Nephron (organoid): Measurements from ENCODE around the gene ACSM3.

Source experiments
- H3K27ac Mint-ChIP-seq, 3 experiments: 2 replicates each; pipeline ENCODE4 v1.8.0; 2020; ENCODE audit warnings: mixed read lengths in 3 of 3, mild to moderate bottlenecking in 2 of 3, moderate library complexity in 1 of 3
- H3K27me3 Mint-ChIP-seq: 2 replicates; pipeline ENCODE4 v1.8.0; 2021; ENCODE audit warnings: low read depth, mild to moderate bottlenecking, moderate library complexity, mixed read lengths
- H3K36me3 Mint-ChIP-seq: 2 replicates; pipeline ENCODE4 v1.8.0; 2020; ENCODE audit warnings: low read depth, mixed read lengths
- H3K4me1 Mint-ChIP-seq: 2 replicates; pipeline ENCODE4 v1.8.0; 2020; ENCODE audit warnings: mixed read lengths
- H3K4me3 Mint-ChIP-seq, 3 experiments: 2 replicates each; pipeline ENCODE4 v1.8.0; 2020; ENCODE audit warnings: mild to moderate bottlenecking in 3 of 3, mixed read lengths in 3 of 3, moderate library complexity in 2 of 3
- H3K9me3 Mint-ChIP-seq: 2 replicates; pipeline ENCODE4 v1.8.0; 2020; ENCODE audit warnings: mixed read lengths
- TF ChIP-seq, protein P1 (sequence below), 3 experiments: fragments of 200-600 bp; sonication (generic); IDR thresholded peaks; one replicate each; pipeline ENCODE4 v1.5.0; 2021; ENCODE audit warnings: antibody characterized with exemption in 3 of 3; ENCODE audit not compliant: unreplicated experiment in 3 of 3

ACSM3 gene

GRCh38 chr16:20784204-20784603, 20.4 kb downstream of the ACSM3 start:
- H3K4me1 Mint-ChIP-seq, result no peaks in the 10 kb centered on the region
- H3K4me3 Mint-ChIP-seq, result no peak overlapping the region
- no peak overlapping the region for H3K27ac Mint-ChIP-seq
- H3K36me3 Mint-ChIP-seq, result peaks cover 4% of the 10 kb centered on the region
- H3K9me3 Mint-ChIP-seq, result no peaks in the 10 kb centered on the region
- no peaks in the 10 kb centered on the region for H3K27me3 Mint-ChIP-seq
- TF ChIP-seq, protein P1, sequence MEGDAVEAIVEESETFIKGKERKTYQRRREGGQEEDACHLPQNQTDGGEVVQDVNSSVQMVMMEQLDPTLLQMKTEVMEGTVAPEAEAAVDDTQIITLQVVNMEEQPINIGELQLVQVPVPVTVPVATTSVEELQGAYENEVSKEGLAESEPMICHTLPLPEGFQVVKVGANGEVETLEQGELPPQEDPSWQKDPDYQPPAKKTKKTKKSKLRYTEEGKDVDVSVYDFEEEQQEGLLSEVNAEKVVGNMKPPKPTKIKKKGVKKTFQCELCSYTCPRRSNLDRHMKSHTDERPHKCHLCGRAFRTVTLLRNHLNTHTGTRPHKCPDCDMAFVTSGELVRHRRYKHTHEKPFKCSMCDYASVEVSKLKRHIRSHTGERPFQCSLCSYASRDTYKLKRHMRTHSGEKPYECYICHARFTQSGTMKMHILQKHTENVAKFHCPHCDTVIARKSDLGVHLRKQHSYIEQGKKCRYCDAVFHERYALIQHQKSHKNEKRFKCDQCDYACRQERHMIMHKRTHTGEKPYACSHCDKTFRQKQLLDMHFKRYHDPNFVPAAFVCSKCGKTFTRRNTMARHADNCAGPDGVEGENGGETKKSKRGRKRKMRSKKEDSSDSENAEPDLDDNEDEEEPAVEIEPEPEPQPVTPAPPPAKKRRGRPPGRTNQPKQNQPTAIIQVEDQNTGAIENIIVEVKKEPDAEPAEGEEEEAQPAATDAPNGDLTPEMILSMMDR (IDR thresholded peaks at IDR 0.05; ENCODE audit: unreplicated experiment in 3 of 3), result no peak

- no peaks in the 10 kb centered on the region for H3K9me3 Mint-ChIP-seq
- no peaks in the 10 kb centered on the region for H3K36me3 Mint-ChIP-seq
- H3K27me3 Mint-ChIP-seq, result no peaks in the 10 kb centered on the region
- H3K4me1 Mint-ChIP-seq, result no peaks in the 10 kb centered on the region
- TF ChIP-seq, protein P1 (IDR thresholded peaks at IDR 0.05; ENCODE audit: unreplicated experiment in 3 of 3), result no peak
- H3K27ac Mint-ChIP-seq, result no peak overlapping the region
- no peak overlapping the region for H3K4me3 Mint-ChIP-seq
Measured at GRCh38 chr16:20789130-20789529, 25.3 kb downstream of the ACSM3 start.

GRCh38 chr16:20791923-20792612, 28.3 kb downstream of the ACSM3 start:
- Mint-ChIP-seq H3K27me3 (no peaks in the 10 kb centered on the region), H3K27ac (no peak overlapping the region), H3K36me3 (peaks cover 7% of the 10 kb centered on the region), H3K9me3 (no peaks in the 10 kb centered on the region), H3K4me1 (no peaks in the 10 kb centered on the region), H3K4me3 (no peak overlapping the region)
- TF ChIP-seq, protein P1 (IDR thresholded peaks at IDR 0.05; ENCODE audit: unreplicated experiment in 3 of 3), result no peak

- TF ChIP-seq, protein P1 (IDR thresholded peaks at IDR 0.05; ENCODE audit: unreplicated experiment in 3 of 3), result no peak
- Mint-ChIP-seq H3K27ac (no peak overlapping the region), H3K36me3 (peaks cover 16% of the 10 kb centered on the region), H3K9me3 (no peaks in the 10 kb centered on the region), H3K4me3 (no peak overlapping the region), H3K27me3 (no peaks in the 10 kb centered on the region), H3K4me1 (no peaks in the 10 kb centered on the region)
Measured at GRCh38 chr16:20798364-20798763, 34.5 kb downstream of the ACSM3 start.

- Mint-ChIP-seq H3K36me3 (peaks cover 16% of the 10 kb centered on the region), H3K9me3 (no peaks in the 10 kb centered on the region), H3K27ac (no peak overlapping the region), H3K4me1 (no peaks in the 10 kb centered on the region), H3K4me3 (no peak overlapping the region), H3K27me3 (no peaks in the 10 kb centered on the region)
- TF ChIP-seq, protein P1 (IDR thresholded peaks at IDR 0.05; ENCODE audit: unreplicated experiment in 3 of 3), result peak; percentile 31 to 63 (median 34)
Measured at GRCh38 chr16:20799599-20799998, 35.8 kb downstream of the ACSM3 start.

- Mint-ChIP-seq H3K27ac (no peak overlapping the region), H3K9me3 (no peaks in the 10 kb centered on the region), H3K4me1 (peaks cover 6% of the 10 kb centered on the region), H3K36me3 (peaks cover 13% of the 10 kb centered on the region), H3K4me3 (no peak overlapping the region), H3K27me3 (no peaks in the 10 kb centered on the region)
- TF ChIP-seq, protein P1 (IDR thresholded peaks at IDR 0.05; ENCODE audit: unreplicated experiment in 3 of 3), result no peak
Measured at GRCh38 chr16:20801278-20801677, 37.5 kb downstream of the ACSM3 start.
